Choroid plexus epithelial cell (primary cell): ENCODE results near the gene RALGAPA2.

Experiments
- DNase-seq: peaks from one replicate; pipeline ENCODE4 v3.0.0-alpha.2; 2010; ENCODE audit warnings: low read depth
- H3K4me3 ChIP-seq: 2 replicates; pipeline ENCODE4 v1.5.1; 2011; ENCODE audit warnings: low read depth, mild to moderate bottlenecking, control low read depth, low read length, moderate library complexity
- CTCF ChIP-seq: conservative IDR thresholded peaks from 2 replicates; pipeline ENCODE4 v1.5.1; 2011; ENCODE audit warnings: low read depth, mild to moderate bottlenecking, control low read depth, inconsistent platforms, low read length, moderate library complexity

The RALGAPA2 gene

GRCh38 chr20:20466341-20466879 lies 246.0 kb downstream of the RALGAPA2 start:
- TF ChIP-seq CTCF = no peak
- H3K4me3 ChIP-seq = no peak overlapping the region
- peak; percentile 81 for DNase-seq

GRCh38 chr20:20465252-20465651 lies 247.2 kb downstream of the RALGAPA2 start:
- TF ChIP-seq CTCF = peak; percentile 67
- H3K4me3 ChIP-seq = no peak overlapping the region

GRCh38 chr20:20463933-20464374 lies 248.5 kb downstream of the RALGAPA2 start:
- no peak overlapping the region for H3K4me3 ChIP-seq
- DNase-seq = peak; percentile 47
- TF ChIP-seq CTCF = no peak

More at GRCh38 chr20:20465252-20465651, 247.2 kb downstream of the RALGAPA2 start:
- peak; percentile 31 for DNase-seq

- DNase-seq = no peak
- no peak overlapping the region for H3K4me3 ChIP-seq
- TF ChIP-seq CTCF = no peak
Observed at GRCh38 chr20:20462185-20462584, 250.3 kb downstream of the RALGAPA2 start.

GRCh38 chr20:20461551-20461950 lies 250.9 kb downstream of the RALGAPA2 start:
- no peak for TF ChIP-seq CTCF
- no peak overlapping the region for H3K4me3 ChIP-seq
- DNase-seq = no peak

GRCh38 chr20:20459726-20460125 lies 252.7 kb downstream of the RALGAPA2 start:
- H3K4me3 ChIP-seq = no peak overlapping the region
- peak; percentile 24 for DNase-seq
- no peak for TF ChIP-seq CTCF

GRCh38 chr20:20457392-20458126 lies 254.9 kb downstream of the RALGAPA2 start:
- TF ChIP-seq CTCF = no peak
- peak; percentile 31 for DNase-seq
- no peak overlapping the region for H3K4me3 ChIP-seq
